ENCODE measurements around the gene IGSF8.

DNA sequence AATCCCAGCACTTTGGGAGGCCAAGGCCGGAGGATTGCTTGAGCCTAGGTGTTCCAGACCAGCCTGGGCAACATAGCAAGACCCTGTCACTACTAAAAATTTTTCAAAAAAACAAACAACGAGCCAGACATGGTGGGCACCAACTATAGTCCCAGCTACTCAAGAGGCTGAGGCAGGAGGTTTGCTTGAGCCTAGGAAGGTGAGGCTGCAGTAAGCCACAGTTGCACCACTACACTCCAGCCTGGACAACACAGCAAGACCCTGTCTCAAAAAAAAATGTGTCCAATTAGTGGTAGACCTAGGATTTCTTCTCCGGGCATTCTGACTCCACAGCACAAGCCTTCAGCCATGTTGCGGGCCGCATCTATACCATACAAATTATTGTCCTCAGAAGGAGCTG lies 6.7 kb upstream of the IGSF8 start:
- TF ChIP-seq EP300 (IDR thresholded peaks at IDR 0.05), result no peak
- no peak for TF ChIP-seq POLR2AphosphoS5 (IDR thresholded peaks at IDR 0.05)
- no peak for TF ChIP-seq CTCF (IDR thresholded peaks at IDR 0.05)
- no peak for TF ChIP-seq POLR2A (IDR thresholded peaks at IDR 0.05)

All from sigmoid colon (tissue), 4 donors.